Activated T-cell treated with anti-CD3 and anti-CD28 coated beads for 1 hour (primary cell): ENCODE data around the gene PI4KA.

ENCODE experiments used
- DNase-seq: peaks from one replicate; pipeline ENCODE4 v3.0.0-alpha.2; 2020; ENCODE audit warnings: low read depth

PI4KA gene

GRCh38 chr22:20792966-20793728, 65.5 kb downstream of the PI4KA start:
- no peak for DNase-seq

- DNase-seq = no peak
Observed at GRCh38 chr22:20792221-20792965, 66.2 kb downstream of the PI4KA start.

GRCh38 chr22:20788627-20789344, 69.8 kb downstream of the PI4KA start:
- no peak for DNase-seq

GRCh38 chr22:20787746-20788626, 70.6 kb downstream of the PI4KA start:
- DNase-seq = no peak

- DNase-seq = no peak
Observed at GRCh38 chr22:20787223-20787622, 71.4 kb downstream of the PI4KA start.

GRCh38 chr22:20786536-20786979, 72.1 kb downstream of the PI4KA start:
- no peak for DNase-seq

- DNase-seq = no peak
Observed at GRCh38 chr22:20786048-20786447, 72.6 kb downstream of the PI4KA start.

GRCh38 chr22:20785415-20785814, 73.2 kb downstream of the PI4KA start:
- DNase-seq = no peak

- DNase-seq = peak; percentile 10
Observed at GRCh38 chr22:20783844-20784723, 74.5 kb downstream of the PI4KA start.

GRCh38 chr22:20783300-20783673, 75.3 kb downstream of the PI4KA start:
- no peak for DNase-seq

GRCh38 chr22:20782596-20783299, 75.9 kb downstream of the PI4KA start:
- DNase-seq = no peak

GRCh38 chr22:20782083-20782482, 76.5 kb downstream of the PI4KA start:
- no peak for DNase-seq

GRCh38 chr22:20781272-20781990, 77.2 kb downstream of the PI4KA start:
- DNase-seq = no peak

- DNase-seq = no peak
Observed at GRCh38 chr22:20779818-20780158, 78.8 kb downstream of the PI4KA start.

- DNase-seq = no peak
Observed at GRCh38 chr22:20779014-20779817, 79.4 kb downstream of the PI4KA start.

GRCh38 chr22:20777420-20778177, 81.0 kb downstream of the PI4KA start:
- no peak for DNase-seq

GRCh38 chr22:20776624-20777405, 81.8 kb downstream of the PI4KA start:
- no peak for DNase-seq
